ENCODE data around the gene DGKI.

DGKI gene

DNA sequence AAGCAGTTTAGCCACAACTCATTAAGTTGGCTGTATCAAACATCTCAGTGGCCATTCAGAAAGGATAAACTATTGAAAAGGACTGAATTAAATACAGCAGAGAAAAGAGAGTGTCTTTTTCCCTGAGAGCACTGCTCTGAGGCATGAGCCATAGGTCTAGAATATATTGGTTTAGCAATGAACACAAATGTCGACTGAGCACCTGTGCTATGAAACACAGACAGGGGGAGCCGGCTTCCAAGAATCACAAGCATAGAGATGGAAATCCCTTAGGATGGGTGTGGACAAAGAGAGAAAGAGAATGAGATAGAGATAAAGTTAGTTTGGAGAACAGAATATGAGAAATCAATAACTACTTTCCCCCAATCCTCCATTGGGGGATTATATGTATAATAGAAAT, 54.8 kb downstream of the DGKI start:
- DNase-seq (ENCODE audit: extremely low read depth in 1 of 2, low read depth in 1 of 2): no peak

DNA sequence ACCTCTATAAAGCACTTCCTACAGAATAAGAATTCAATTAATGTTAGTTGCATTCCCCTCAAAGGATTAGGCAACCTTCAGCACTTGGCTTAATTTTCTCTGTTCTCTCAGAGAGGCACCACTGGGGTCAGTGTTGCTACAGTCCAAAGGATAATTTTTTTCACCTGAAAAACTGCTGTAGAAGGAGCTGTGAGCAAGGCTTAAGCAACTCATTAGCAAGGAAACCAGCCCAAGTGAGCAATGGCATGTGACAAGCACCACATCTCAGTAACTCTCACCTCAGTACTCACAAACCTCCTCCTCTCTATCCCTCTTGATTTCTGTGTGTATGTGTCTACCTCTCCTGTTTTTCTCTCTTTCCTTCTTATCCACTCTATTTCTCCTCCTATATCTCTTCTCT, 55.9 kb downstream of the DGKI start:
- DNase-seq (ENCODE audit: extremely low read depth in 1 of 2, low read depth in 1 of 2): no peak

DNA sequence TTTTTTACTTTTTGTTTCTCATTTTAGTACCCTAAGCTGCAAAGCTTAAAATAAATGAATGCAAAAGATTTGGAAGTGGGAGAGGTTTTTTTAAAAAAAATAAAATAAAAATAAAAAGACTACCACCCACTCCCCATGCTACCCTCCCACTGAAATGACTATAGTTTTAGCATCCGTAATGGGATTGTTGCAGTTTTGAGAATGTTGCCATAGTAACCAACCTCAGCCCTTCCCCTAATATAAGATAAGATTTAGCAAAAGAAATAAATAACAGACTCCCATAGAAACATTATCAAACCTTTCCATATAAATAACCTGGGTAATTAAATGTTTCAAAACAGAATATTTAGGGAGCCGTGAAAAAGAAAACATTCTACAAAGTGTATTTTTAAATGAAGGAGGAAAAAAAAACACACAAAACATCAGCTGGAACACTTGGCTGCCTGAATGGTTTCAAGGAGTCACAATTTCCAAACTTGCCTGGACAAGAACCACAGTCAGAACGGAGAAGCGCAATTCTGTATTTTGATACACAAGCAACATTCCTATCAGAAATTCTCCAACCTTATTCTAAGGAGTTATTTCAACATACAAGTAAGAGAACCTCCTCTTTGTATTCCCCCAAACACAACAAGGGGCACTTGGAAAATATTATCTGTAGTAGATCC, 57.4 kb downstream of the DGKI start:
- no peak for DNase-seq (ENCODE audit: extremely low read depth in 1 of 2, low read depth in 1 of 2)

DNA sequence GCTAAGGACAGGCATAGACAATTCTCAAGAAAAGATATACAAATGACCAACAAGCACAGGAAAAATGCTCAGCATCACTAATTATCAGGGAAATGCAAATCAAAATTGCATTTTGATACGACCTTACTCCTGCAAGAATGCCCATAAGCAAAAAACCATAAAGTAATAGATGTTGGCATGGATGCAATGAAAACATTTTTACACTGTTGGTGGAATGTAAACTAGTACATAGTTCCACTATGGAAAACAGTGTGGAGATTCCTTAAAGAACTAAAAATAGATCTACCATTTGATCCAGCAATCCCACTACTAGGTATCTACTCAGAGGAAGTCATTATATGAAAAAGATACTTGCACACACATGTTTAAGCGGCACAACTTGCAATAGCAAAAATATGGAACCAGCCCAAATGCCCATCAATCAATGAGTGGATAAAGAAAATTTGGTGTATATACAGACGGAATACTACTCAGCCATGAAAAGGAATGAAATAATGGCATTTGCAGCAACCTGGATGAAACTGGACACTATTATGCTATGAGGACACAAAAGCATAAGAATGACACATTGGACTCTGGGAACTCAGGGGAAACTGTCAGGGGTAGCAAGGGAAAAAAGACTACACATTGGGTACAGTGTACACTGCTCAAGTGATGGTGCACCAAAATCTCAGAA, 59.3 kb downstream of the DGKI start:
- DNase-seq (ENCODE audit: extremely low read depth in 1 of 2, low read depth in 1 of 2): no peak

DNA sequence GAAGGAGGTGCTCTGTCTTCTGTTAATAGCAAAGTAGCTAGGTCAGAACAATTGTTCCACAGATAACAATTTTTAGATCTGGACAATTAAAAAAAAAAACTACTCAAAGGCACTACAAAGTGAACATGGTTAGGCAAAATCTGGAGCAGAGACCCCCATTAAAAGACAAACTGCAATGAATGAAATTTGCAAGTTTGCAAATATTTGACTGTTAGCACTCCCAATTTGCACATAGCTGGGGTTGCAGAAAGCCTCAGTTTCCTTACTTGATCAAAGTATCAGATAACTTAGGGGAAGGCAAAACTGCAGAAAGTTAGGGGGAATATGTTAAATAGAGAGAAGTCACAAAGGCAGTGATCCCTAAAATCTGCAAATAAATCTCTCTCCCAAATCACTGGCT, 68.3 kb downstream of the DGKI start:
- DNase-seq (ENCODE audit: extremely low read depth in 1 of 2, low read depth in 1 of 2): no peak

DNA sequence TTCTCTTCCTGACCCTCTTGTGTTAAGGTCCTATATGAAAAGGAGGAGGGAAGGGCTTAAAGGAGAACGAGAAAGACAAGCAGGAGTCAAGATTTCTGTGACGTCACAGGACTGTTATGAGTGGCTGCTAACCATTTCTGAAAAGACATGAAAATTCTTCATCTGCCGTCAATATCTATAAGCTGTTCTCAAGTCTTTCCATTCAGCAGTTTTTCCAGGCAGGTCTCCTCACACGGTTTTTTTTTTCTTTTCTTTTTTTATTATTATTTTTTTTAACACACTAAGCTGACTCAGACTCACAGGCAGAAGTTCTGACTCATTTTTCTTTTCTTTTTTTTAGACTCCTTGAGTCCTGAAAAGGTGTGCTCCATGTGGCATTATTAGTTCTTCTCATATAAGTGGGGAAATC, 72.0 kb downstream of the DGKI start:
- DNase-seq (ENCODE audit: extremely low read depth in 1 of 2, low read depth in 1 of 2): no peak

DNA sequence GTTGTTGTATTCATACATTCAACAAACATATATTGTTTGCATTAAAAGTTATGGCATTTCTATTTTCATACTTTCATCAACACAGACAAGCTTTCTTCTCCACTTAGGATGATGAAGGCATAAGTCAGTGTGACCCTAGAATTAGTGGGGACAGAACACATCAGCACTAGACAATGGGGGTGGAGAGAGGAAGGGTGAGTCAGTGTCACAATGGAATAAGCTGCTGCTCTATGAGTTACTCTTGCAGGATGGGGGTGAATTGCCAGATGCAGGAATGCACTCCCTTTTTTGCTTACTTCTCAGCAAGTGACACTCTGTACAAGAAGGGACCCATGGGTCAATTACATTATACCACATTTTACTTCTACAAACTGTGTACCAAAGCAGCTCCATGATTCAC, 74.0 kb downstream of the DGKI start:
- DNase-seq (ENCODE audit: extremely low read depth in 1 of 2, low read depth in 1 of 2): no peak

DNA sequence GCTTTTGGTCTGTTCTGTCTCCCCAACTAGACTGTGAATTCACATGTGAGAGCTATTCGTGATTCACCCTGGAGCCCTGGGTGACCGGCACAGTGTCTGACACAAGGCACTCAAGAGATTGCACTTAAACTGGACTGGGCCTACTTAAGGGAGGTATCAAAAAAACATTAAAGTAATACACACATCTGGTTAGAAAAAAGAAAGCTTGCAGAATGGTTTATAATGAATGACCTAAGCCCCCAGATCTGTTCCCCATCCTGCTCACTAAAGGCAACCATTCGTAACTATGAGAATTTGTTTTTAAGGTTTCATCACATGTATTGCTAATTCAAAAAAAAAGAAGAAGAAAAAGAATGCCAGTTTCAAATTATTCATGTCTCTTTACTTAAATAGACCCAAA, 74.5 kb downstream of the DGKI start:
- DNase-seq (ENCODE audit: extremely low read depth in 1 of 2, low read depth in 1 of 2): no peak

DNA sequence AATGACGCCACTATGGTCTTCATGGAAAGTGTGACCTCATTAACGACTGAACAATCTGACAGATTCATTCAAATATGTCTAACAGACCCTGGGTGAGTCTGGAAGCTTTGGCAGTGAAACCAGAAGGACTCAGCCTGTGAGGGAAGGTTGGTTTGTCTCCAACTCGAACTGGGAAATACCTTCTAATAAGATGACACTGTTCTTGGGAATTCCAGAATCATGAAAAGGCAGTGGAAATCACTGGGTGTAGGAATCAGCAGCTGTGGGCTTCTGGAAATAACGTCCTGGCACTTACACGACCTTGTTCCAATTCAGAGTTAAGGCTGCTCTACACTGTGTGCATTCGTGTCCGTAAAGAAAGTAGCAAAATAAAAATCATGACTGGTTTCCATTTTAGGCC, 75.1 kb downstream of the DGKI start:
- no peak for DNase-seq (ENCODE audit: extremely low read depth in 1 of 2, low read depth in 1 of 2)

DNA sequence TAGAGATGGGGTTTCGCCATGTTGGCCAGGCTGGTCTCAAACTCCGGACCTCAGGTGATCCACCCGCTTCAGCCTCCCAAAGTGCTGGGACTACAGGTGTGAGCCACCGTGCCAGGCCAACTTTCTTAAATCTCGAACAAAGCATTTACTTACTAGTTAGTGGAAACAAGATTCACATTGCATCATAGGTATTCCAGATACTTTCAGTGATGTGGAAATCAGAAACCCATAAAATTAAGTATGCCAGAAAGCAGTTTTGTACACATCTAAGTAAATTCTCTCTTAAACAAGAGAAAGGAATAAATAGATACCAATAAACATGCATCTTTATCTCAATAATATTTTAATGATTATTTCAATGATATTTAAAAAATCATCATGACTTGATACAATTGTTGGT, 75.5 kb downstream of the DGKI start:
- DNase-seq (ENCODE audit: extremely low read depth in 1 of 2, low read depth in 1 of 2): no peak

DNA sequence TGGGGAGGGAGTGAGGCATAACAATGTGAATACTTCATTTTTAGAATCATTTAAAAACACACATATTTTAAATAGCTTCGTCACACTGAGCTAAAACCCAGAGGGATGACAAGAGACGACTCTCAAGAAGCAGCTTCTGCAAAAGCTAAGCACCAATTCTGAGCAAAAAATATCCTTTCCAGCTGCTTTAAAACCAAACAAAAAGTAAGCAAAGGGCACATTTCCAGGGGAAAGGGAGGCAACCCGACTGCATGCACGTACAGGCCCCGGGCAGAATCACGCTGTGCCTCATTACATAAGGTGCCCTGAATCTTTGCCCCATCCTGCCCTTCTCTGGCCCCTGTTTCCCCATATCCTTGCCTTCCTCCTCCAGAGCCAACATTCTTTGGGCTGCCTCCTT, 78.4 kb downstream of the DGKI start:
- no peak for DNase-seq (ENCODE audit: extremely low read depth in 1 of 2, low read depth in 1 of 2)

DNA sequence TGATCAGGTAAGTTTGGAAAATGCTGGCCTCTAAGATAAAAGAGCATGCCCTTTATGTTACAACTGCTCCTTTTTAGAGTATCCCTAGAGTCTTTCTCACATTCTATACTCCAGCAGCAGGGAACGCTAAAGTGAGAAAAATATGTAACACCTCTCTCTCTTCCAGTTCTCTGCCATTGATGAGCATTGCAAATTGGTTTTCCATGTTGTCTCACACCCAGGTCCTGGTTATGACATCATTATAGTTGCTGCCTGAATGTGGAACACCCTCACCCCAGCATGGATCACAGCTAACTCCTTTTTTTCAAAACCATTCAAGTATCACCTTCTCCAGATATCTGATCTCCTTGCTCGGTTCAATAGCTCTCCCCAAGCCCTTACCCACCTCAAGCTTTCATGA, 84.4 kb downstream of the DGKI start:
- DNase-seq (ENCODE audit: extremely low read depth in 1 of 2, low read depth in 1 of 2): no peak

DNA sequence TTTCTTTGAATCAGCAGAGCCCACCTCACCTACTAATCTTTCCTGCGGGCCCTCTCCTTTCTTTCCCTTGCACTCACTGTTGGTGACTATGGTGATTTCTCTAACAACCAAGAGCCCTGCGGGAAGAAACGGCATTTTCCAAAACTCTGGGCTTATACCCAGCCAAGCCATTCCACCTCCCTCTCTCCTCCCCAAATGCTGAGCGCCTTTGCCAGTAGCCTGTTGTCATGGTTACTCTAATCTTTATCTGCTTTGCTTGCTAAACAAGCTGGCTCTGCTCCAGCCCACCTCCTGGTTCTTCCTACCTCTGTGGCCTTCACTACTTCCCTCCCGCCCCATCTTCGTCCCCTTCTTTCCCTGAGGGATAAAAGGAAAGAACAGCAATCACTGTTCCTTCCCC, 86.7 kb downstream of the DGKI start:
- no peak for DNase-seq (ENCODE audit: extremely low read depth in 1 of 2, low read depth in 1 of 2)

DNA sequence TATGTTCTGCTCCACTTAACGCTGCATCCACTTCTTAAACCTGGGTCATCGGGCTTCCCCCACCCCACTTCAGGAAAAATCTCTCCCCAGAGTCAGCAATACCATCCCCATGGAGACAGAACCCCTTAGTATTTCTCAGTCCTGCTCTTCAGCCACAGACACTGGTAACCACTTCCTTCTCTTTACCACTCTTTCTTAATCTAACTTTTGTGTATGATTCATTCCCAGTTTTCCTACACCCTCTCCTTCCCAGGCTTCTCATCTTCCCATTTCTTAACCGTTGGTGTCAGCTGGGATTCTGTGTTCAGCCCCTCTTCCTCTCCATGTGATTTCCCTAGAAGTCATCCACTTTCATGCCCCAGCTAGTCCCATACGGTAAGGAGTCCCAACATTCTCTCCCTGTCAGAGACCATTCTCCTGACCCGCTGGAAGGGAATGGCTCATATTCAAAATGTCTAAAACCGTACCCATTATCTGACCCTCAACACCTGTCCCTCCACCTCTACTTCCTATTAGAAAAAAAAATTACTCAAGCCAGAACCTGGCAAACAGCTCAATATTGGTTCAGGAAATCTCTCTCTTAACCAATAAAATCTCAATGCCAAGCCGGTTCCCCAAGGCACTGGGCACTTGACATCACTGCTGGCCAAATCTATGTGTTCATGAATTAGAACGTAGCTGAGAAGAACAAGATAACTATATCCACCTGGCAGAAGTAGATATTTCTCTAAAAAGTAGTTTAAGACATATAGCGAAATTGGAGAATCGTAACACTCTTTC, 89.4 kb downstream of the DGKI start:
- no peak for DNase-seq (ENCODE audit: extremely low read depth in 1 of 2, low read depth in 1 of 2)

DNA sequence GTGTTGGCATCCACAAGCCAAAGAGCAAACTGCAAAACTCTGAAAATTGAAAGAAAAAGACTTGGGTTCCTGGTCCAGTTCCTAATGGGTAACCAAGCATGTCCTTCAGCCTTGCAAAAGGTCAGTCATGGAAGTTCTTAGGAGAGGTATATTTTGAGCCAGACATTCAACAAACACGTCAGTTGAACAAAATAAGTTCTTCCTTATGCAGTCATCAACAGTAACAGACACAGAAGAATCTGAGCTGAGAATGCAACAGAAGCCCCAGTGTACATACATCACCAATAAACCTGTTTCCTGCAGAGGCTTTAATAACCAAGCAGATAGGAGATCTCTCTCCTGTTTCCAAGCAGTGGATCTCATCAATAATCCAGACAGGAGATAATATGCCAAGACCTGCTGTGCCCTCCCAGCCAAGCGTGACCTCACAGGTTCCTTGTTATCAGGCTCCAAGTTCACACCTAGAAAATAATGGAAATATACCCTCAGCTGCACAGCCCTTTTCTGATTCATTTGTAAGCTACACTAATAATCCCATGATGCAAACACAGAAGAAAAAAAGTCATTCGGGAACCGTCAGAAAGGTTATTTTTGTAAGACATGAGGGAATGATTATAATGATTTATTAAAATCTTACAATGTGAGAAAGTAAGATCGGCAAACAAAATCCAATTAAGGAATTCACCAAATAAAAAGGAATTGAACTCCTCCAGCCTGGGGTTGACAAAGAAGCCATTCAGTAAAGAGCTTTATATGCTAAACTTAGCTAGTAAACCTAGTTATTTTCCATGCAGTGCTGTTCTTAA, 90.7 kb downstream of the DGKI start:
- DNase-seq (ENCODE audit: extremely low read depth in 1 of 2, low read depth in 1 of 2): no peak

DNA sequence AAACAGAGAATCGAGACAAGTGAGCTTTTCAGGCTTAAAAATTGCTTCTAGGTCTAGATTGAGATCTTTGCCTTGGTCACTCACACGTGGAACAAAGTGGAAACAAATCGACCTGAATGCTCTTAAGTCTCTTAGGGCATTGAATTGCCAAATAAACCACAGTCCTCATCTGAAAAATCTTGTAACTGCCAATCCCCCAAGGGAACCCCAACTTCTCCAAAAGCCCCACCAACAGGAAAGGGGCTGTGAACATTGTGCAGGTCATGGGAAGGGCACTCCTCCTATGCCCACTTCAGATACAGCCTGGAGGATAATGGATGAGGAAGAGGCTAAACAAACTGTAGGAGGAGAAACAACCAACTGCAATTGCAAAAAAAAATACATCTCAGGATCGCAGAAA, 91.3 kb downstream of the DGKI start:
- no peak for DNase-seq (ENCODE audit: extremely low read depth in 1 of 2, low read depth in 1 of 2)

DNA sequence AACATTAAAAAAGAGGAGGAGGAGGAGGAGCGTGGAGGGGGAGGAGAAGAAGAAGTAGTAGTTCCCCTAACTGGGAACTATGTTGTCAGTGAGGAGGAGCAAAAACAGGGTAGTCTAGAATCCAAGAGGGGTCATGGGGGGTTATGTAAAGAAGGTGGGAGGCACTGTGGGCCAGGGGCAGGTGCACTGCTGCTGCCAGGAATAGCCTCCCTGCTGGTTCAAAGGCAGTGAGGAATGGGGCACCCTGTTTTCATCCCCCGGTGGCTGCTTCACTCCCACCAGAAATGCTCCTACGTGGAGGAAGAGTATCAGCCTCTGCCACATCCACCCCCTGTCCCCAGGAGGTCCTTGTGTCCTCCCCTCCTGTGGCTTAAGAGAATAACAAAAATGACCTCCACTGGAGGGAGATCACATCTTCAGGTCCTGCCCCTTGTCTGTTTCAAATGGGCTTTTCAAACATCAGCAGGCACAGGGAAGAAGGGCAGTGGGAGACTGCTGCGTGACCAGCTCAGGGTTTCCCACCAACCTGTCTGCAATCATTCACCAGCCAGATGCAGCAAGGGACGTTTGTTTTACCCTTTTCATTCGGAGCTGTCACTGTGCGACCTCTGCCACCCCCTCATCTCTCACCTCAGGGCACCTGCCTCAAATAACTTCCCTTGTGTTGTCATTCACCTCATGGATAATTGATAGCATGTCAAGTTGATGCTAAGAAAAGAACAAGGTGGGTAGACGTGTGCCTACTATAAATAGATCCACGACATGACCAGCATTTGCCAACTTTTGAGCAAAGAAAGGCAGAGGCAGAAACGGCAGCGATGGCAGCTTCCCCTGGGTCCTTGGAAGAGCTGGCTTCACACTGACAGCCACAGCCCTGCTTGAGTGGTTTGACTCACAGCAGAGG, 92.6 kb downstream of the DGKI start:
- no peak for DNase-seq (ENCODE audit: extremely low read depth in 1 of 2, low read depth in 1 of 2)

DNA sequence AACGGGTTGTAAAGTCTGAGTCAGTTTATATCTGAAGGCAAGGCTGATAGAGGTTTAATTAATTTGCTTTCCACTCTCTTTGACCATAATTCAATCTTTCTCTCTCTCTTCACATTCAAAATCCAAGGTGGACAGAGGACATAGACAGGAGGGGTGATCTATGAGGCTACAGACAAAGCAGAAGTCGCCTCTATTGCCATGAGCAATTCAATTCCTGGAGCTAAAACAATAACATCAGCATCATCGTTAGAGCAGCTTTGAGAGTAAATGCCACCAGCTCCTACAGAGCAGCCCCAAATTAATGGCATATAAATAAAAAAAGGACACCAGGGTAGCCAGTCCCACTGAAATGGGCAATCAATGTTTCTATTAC, 93.2 kb downstream of the DGKI start:
- no peak for DNase-seq (ENCODE audit: extremely low read depth in 1 of 2, low read depth in 1 of 2)

DNA sequence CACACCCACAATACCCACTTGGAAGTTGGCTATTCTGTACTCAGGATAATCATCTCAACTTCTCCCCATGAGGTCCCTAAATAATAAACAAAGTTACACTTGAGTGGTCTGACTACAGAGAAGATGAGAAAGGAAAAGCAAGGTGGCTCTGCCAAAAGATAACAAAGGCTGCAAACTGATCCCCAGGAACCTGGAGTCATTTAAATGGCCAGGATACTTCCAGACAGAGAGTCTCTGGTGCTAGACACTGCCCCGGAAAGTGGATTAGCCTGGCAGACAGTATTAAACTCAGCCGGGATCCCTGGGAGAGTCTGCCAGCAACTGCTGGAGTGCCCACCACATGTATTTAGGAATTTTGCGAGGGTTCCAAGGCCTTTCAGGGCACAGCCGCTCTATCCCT, 93.7 kb downstream of the DGKI start:
- no peak for DNase-seq (ENCODE audit: extremely low read depth in 1 of 2, low read depth in 1 of 2)

DNA sequence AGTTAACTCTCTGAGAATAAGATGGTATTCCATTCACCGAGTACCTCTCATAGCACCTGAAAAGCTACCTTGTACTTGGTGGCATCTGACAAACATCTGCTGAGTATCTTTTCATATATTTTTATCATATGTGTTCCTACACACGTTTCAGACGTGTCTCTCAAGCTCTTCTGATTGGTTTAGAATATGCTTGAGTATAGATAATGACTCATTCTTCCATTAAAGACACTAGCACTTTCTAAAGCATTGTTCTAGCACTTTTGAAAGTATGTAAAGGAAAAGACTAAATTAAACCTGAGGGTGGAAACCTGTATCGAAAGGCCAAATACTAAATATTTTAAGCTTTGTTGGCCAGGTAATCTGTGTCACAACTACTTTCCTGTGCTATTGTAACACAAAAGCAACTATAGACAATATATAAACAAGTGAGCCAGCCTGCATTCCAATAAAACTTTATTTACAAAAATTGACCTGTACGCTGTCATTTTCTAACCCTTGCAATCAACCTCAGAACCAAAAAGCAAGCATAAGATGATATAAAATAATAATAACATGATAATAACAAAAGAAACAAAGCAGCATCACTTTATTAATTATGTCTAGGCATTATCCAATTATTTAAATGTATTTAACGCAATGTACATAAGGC, 95.3 kb downstream of the DGKI start:
- DNase-seq (ENCODE audit: extremely low read depth in 1 of 2, low read depth in 1 of 2): no peak

Data from activated CD8-positive, alpha-beta memory T cell treated with anti-CD3 and anti-CD28 coated beads for 1 hour (primary cell).